ENCODE measurements around the gene CCDC178.

GRCh38 chr18:32910694-32911296 lies 529.7 kb downstream of the CCDC178 start:
- no peak for TF ChIP-seq CTCF (IDR thresholded peaks at IDR 0.05 in 8 of 11, conservative IDR thresholded peaks at IDR 0.05 in 3 of 11)
- TF ChIP-seq POLR2A (IDR thresholded peaks at IDR 0.05), result no peak
- TF ChIP-seq POLR2AphosphoS5 (IDR thresholded peaks at IDR 0.05), result no peak
